Right lobe of liver (tissue), 4 donors: ENCODE results near the gene KRT40.

Source experiments
- CTCF ChIP-seq, 4 donors: fragments of 200-600 bp in 3 of 4; fragments of 450-650 bp in 1 of 4; IDR thresholded peaks; one replicate each; pipeline versions ENCODE4 v1.5.1 to v1.8.0; 2016 to 2022; ENCODE audit warnings: antibody characterized with exemption in 4 of 4, mild to moderate bottlenecking in 2 of 4
- POLR2A ChIP-seq: fragments of 450-650 bp; IDR thresholded peaks from one replicate; pipeline ENCODE4 v1.6.1; 2017; ENCODE audit warnings: antibody characterized with exemption, mild to moderate bottlenecking
- donor health status: DM: no; HTN: no; CAD: no.
- donor health status: DM: no; HTN: no; CAD: no.
- donor health status: DM: no; HTN: yes; CAD: no.

- TF ChIP-seq CTCF (IDR thresholded peaks at IDR 0.05) (no peak), POLR2A (no peak)
Measured at GRCh38 chr17:41013181-41013580, 29.1 kb upstream of the KRT40 start.
